Posterior cingulate gyrus (tissue), 11 donors: Measurements from ENCODE around the gene PDPK1.
"Not testable (repeated sequence)": the region's sequence is repeated elsewhere in the genome, so short reads cannot be mapped to it uniquely, and the experiment has no call there.

ENCODE experiments used
- DNase-seq, 10 donors: peaks; one replicate each; pipeline versions ENCODE4 v3.0.0 to v3.0.0-alpha.2; 2020 to 2021; ENCODE audit warnings: mixed read lengths in 3 of 10
- intact Hi-C: fragments of 100-400 bp; cut with DNase I; formaldehyde crosslinking; loops from one replicate; pipeline ENCODE4 v1.15.1; 2023

The PDPK1 gene

GRCh38 chr16:2539192-2539844 lies 1.5 kb downstream of the PDPK1 start:
- DNase-seq: peak in 2 of 10 donors; percentile 29 to 50
- intact Hi-C loops: not testable (repeated sequence)

GRCh38 chr16:2539845-2540458 lies 2.1 kb downstream of the PDPK1 start:
- intact Hi-C loops: not testable (repeated sequence)
- DNase-seq: peak in 8 of 10 donors; percentile 56 to 90 (median 58)

GRCh38 chr16:2540912-2541311 lies 3.1 kb downstream of the PDPK1 start:
- not testable (repeated sequence) for DNase-seq

GRCh38 chr16:2541409-2541808 lies 3.6 kb downstream of the PDPK1 start:
- peak in 2 of 10 donors; percentile 25 to 50 for DNase-seq
- intact Hi-C loops: not testable (repeated sequence)

More at GRCh38 chr16:2540912-2541311, 3.1 kb downstream of the PDPK1 start:
- intact Hi-C loops: not testable (repeated sequence)

- intact Hi-C loops: not testable (repeated sequence)
- DNase-seq: peak in 3 of 10 donors; percentile 21 to 77 (median 56)
Measured at GRCh38 chr16:2543771-2544170, 6.0 kb downstream of the PDPK1 start.

GRCh38 chr16:2550283-2550878 lies 12.6 kb downstream of the PDPK1 start:
- intact Hi-C loops, DNase-seq: not testable (repeated sequence)

- peak in 3 of 10 donors; percentile 7 to 35 (median 16) for DNase-seq
Measured at GRCh38 chr16:2551420-2551889, 13.6 kb downstream of the PDPK1 start.

GRCh38 chr16:2554709-2555425 lies 17.0 kb downstream of the PDPK1 start:
- intact Hi-C loops, DNase-seq: not testable (repeated sequence)

More at GRCh38 chr16:2551420-2551889, 13.6 kb downstream of the PDPK1 start:
- intact Hi-C loops: not testable (repeated sequence)

- intact Hi-C loops: not testable (repeated sequence)
- peak in 3 of 10 donors; percentile 34 to 78 (median 68) for DNase-seq
Measured at GRCh38 chr16:2557150-2557549, 19.3 kb downstream of the PDPK1 start.

GRCh38 chr16:2560131-2560797 lies 22.4 kb downstream of the PDPK1 start:
- intact Hi-C loops: not testable (repeated sequence)
- DNase-seq: peak in 1 of 10 donors; percentile 12

- DNase-seq: peak in 9 of 10 donors; percentile 59 to 96 (median 81)
- intact Hi-C loops: not testable (repeated sequence)
Measured at GRCh38 chr16:2560798-2561133, 22.9 kb downstream of the PDPK1 start.

- DNase-seq, intact Hi-C loops: not testable (repeated sequence)
Measured at GRCh38 chr16:2567506-2567905, 29.7 kb downstream of the PDPK1 start.

- DNase-seq, intact Hi-C loops: not testable (repeated sequence)
Measured at GRCh38 chr16:2568573-2568972, 30.8 kb downstream of the PDPK1 start.

- intact Hi-C loops, DNase-seq: not testable (repeated sequence)
Measured at GRCh38 chr16:2572704-2573103, 34.9 kb downstream of the PDPK1 start.

GRCh38 chr16:2575839-2576238 lies 38.0 kb downstream of the PDPK1 start:
- DNase-seq: peak in 1 of 10 donors; percentile 56
- intact Hi-C loops: not testable (repeated sequence)

- intact Hi-C loops: not testable (repeated sequence)
- DNase-seq: peak in 2 of 10 donors; percentile 12 to 62
Measured at GRCh38 chr16:2577044-2577443, 39.2 kb downstream of the PDPK1 start.

- intact Hi-C loops, DNase-seq: not testable (repeated sequence)
Measured at GRCh38 chr16:2578905-2579304, 41.1 kb downstream of the PDPK1 start.

- intact Hi-C loops: not testable (repeated sequence)
Measured at GRCh38 chr16:2580143-2580542, 42.3 kb downstream of the PDPK1 start.

GRCh38 chr16:2580818-2581217 lies 43.0 kb downstream of the PDPK1 start:
- DNase-seq, intact Hi-C loops: not testable (repeated sequence)

More at GRCh38 chr16:2580143-2580542, 42.3 kb downstream of the PDPK1 start:
- DNase-seq: peak in 2 of 10 donors; percentile 27 to 31
